HepG2 (cell line): ENCODE results near the gene CEBPB. TPM values are rescaled to one million over a fixed set of nuclear protein-coding genes. Genes with fewer than 3 reads are reported as not detected.

Source experiments
- CBFB ChIP-seq: sonication (generic); formaldehyde crosslinking; IDR thresholded peaks from 2 replicates; pipeline ENCODE4 v1.4.0; 2020; ENCODE audit warnings: missing genetic modification reagents
- CHCHD3 ChIP-seq: sonication (generic); formaldehyde crosslinking; IDR thresholded peaks from 2 replicates; pipeline ENCODE4 v1.8.0; 2022; ENCODE audit warnings: mild to moderate bottlenecking, missing genetic modification reagents, moderate library complexity
- DNMT1 ChIP-seq: sonication (generic); formaldehyde crosslinking; IDR thresholded peaks from 2 replicates; pipeline ENCODE4 v1.5.1; 2020; ENCODE audit warnings: mild to moderate bottlenecking, missing genetic modification reagents
- JUNB ChIP-seq: sonication (generic); formaldehyde crosslinking; IDR thresholded peaks from 2 replicates; pipeline ENCODE4 v1.8.0; 2022; ENCODE audit warnings: missing genetic modification reagents, mild to moderate bottlenecking, borderline replicate concordance
- MAFG ChIP-seq: sonication (generic); formaldehyde crosslinking; IDR thresholded peaks from 2 replicates; pipeline ENCODE4 v1.5.1; 2020; ENCODE audit warnings: mild to moderate bottlenecking, missing genetic modification reagents
- MXD4 ChIP-seq: IDR thresholded peaks from 2 replicates; pipeline ENCODE4 v1.6.1; 2016; ENCODE audit warnings: mild to moderate bottlenecking, missing biosample characterization, missing genetic modification reagents
- NR2F6 ChIP-seq, 2 experiments: IDR thresholded peaks; 2 replicates each; pipeline ENCODE4 v1.6.1; 2016; ENCODE audit warnings: antibody characterized with exemption in 1 of 2, mild to moderate bottlenecking in 1 of 2
- PAXIP1 ChIP-seq: sonication (generic); formaldehyde crosslinking; conservative IDR thresholded peaks from 2 replicates; pipeline ENCODE4 v1.4.0; 2020; ENCODE audit warnings: mild to moderate bottlenecking, missing genetic modification reagents, moderate library complexity
- RFXANK ChIP-seq: IDR thresholded peaks from 2 replicates; pipeline ENCODE4 v1.6.1; 2016
- SALL2 ChIP-seq: sonication (generic); formaldehyde crosslinking; IDR thresholded peaks from 2 replicates; pipeline ENCODE4 v1.8.1; 2023; ENCODE audit warnings: mild to moderate bottlenecking, missing genetic modification reagents, inconsistent platforms
- STAG1 ChIP-seq: sonication (generic); formaldehyde crosslinking; IDR thresholded peaks from 2 replicates; pipeline ENCODE4 v1.4.0; 2020; ENCODE audit warnings: missing genetic modification reagents
- TFDP1 ChIP-seq: IDR thresholded peaks from 2 replicates; pipeline ENCODE4 v1.6.1; 2016; ENCODE audit warnings: missing compliant biosample characterization, missing genetic modification reagents, borderline replicate concordance
- TOPORS ChIP-seq: sonication (generic); formaldehyde crosslinking; IDR thresholded peaks from 2 replicates; pipeline ENCODE4 v1.8.0; 2023; ENCODE audit warnings: mild to moderate bottlenecking, missing genetic modification reagents
- ZMAT3 ChIP-seq: sonication (generic); formaldehyde crosslinking; conservative IDR thresholded peaks from 2 replicates; pipeline ENCODE4 v1.7.0; 2021; ENCODE audit warnings: missing genetic modification reagents
- ZNF136 ChIP-seq: sonication (generic); formaldehyde crosslinking; IDR thresholded peaks from 2 replicates; pipeline ENCODE4 v1.8.1; 2022; ENCODE audit warnings: low read depth, mild to moderate bottlenecking, moderate library complexity, missing genetic modification reagents
- ZNF496 ChIP-seq: sonication (generic); formaldehyde crosslinking; IDR thresholded peaks from 2 replicates; pipeline ENCODE4 v1.8.1; 2023; ENCODE audit warnings: mild to moderate bottlenecking, moderate library complexity, missing genetic modification reagents; ENCODE audit not compliant: insufficient replicate concordance
- ZNF512B ChIP-seq: sonication (generic); formaldehyde crosslinking; IDR thresholded peaks from 2 replicates; pipeline ENCODE4 v1.5.1; 2020; ENCODE audit warnings: missing genetic modification reagents, mild to moderate bottlenecking, borderline replicate concordance
- ZNF556 ChIP-seq: sonication (generic); formaldehyde crosslinking; IDR thresholded peaks from 2 replicates; pipeline ENCODE4 v1.4.0; 2020; ENCODE audit warnings: mild to moderate bottlenecking, missing genetic modification reagents, borderline replicate concordance
- ZNF563 ChIP-seq: sonication (generic); formaldehyde crosslinking; IDR thresholded peaks from 2 replicates; pipeline ENCODE4 v1.8.0; 2022; ENCODE audit warnings: mild to moderate bottlenecking, moderate library complexity, missing genetic modification reagents
- ZNF607 ChIP-seq: sonication (generic); formaldehyde crosslinking; IDR thresholded peaks from 2 replicates; pipeline ENCODE4 v1.5.1; 2020; ENCODE audit warnings: missing genetic modification reagents, mild to moderate bottlenecking, borderline replicate concordance
- ZNF766 ChIP-seq: sonication (generic); formaldehyde crosslinking; IDR thresholded peaks from 2 replicates; pipeline ENCODE4 v1.5.0; 2020; ENCODE audit warnings: missing genetic modification reagents, borderline replicate concordance
- polyA plus RNA-seq, 8 experiments: library from polyadenylated mRNA; depleted of rRNA in 3 of 8; stranded (reverse) in 7 of 8; unstranded in 1 of 8; fragments of >200 nt; fragmentation: Illumina TruSeq in 4 of 8; extraction: Trizol in 4 of 8; gene quantifications; 2 replicates each; pipeline versions ENCODE4 v1.2.1 to v1.2.3, GENCODE V29; 2011 to 2016; ENCODE audit warnings: low read depth in 4 of 8, missing spikeins in 1 of 8, mixed read lengths in 1 of 8; ENCODE audit not compliant: insufficient read depth in 1 of 8
- total RNA-seq, 5 experiments: library from RNA; depleted of rRNA; stranded (reverse); fragments of >200 nt; fragmentation: Illumina TruSeq; extraction: Trizol; gene quantifications; 2 replicates each; pipeline ENCODE4 v1.2.3, GENCODE V29; 2016; ENCODE audit warnings: low read depth in 1 of 5

Gene CEBPB
- total and polyA plus RNA-seq, 2 of the 13 experiments (the other 11 are each of a cell fraction or from before 2014, with no cell fraction given), result 18.5 to 28.2 TPM

GRCh38 chr20:50190251-50191064, at the start of gene CEBPB (continued):
- TF ChIP-seq MXD4 (CRISPR knock-in tag), result peak; percentile 94
- TF ChIP-seq DNMT1 (CRISPR knock-in tag), result peak; percentile 36; the same call in 1 of the 2 replicates
- peak; percentile 70; the same call in 1 of the 2 replicates for TF ChIP-seq ZNF766
- TF ChIP-seq JUNB (CRISPR knock-in tag), result no peak
- TF ChIP-seq STAG1, result peak; percentile 94
- TF ChIP-seq CHCHD3 (CRISPR knock-in tag), result peak; percentile 69; the same call in 1 of the 2 replicates
- no peak for TF ChIP-seq ZNF496 (CRISPR knock-in tag)
- TF ChIP-seq CBFB (CRISPR knock-in tag), result 0 out of 2 replicates have a peak, but pooled peaks have one; percentile 43
- peak; percentile 94 for TF ChIP-seq SALL2 (CRISPR knock-in tag)
- TF ChIP-seq ZMAT3 (CRISPR knock-in tag), result peak; percentile 93; the same call in 1 of the 2 replicates
- TF ChIP-seq ZNF556 (CRISPR knock-in tag), result 0 out of 2 replicates have a peak, but pooled peaks have one; percentile 8
- TF ChIP-seq NR2F6 (IDR thresholded peaks at IDR 0.05), result peak; percentile 28; the same call in 1 of the 2 replicates
- no peak; the same call in 1 of the 2 replicates for TF ChIP-seq NR2F6 (CRISPR knock-in tag; IDR thresholded peaks at IDR 0.05)
- no peak; the same call in 1 of the 2 replicates for TF ChIP-seq ZNF136
- TF ChIP-seq TOPORS (CRISPR knock-in tag), result peak; percentile 54; the same call in 1 of the 2 replicates
- TF ChIP-seq ZNF607 (CRISPR knock-in tag), result peak; percentile 54; the same call in 1 of the 2 replicates
- peak; percentile 98 for TF ChIP-seq RFXANK (CRISPR knock-in tag)
- TF ChIP-seq TFDP1 (CRISPR knock-in tag), result 0 out of 2 replicates have a peak, but pooled peaks have one; percentile 7
- 0 out of 2 replicates have a peak, but pooled peaks have one; percentile 9 for TF ChIP-seq MAFG (CRISPR knock-in tag)
- TF ChIP-seq ZNF563 (CRISPR knock-in tag), result no peak; the same call in 1 of the 2 replicates
- TF ChIP-seq PAXIP1 (CRISPR knock-in tag), result 0 out of 2 replicates have a peak, but pooled peaks have one; percentile 25
- TF ChIP-seq ZNF512B (CRISPR knock-in tag), result peak; percentile 11; the same call in 1 of the 2 replicates
